GM10266 (cell line): ENCODE measurements around the gene CD33.

Source experiments
- DNase-seq: peaks from one replicate; pipeline ENCODE4 v3.0.0; 2012; ENCODE audit errors: extremely low spot score
- TF ChIP-seq, protein P1 (sequence below): IDR thresholded peaks from 2 replicates; pipeline ENCODE4 v1.5.1; 2012; ENCODE audit warnings: mild to moderate bottlenecking, low read depth; ENCODE audit not compliant: control insufficient read depth, insufficient read depth; ENCODE audit errors: missing control alignments

Gene CD33

DNA sequence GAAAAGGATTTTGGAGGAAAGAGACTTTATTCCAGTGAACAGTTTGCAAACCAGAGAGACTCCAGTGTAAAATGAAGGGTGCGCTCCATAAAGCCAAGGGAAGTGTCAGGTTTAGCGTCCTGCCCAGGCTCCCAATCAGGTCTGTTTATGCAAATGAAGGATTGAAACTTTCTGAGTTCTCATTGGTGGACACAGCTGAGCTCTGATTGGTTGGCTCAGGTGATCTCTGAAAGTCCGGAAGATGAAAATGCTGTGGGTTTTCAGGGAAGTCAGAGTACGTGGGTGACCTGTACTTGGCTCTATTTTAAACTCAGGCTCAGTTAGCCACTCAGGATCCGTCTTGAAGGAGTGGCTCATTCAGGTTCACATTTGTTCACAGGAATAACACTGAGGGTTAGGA is 28.7 kb upstream of the CD33 start:
- DNase-seq, result no peak
- TF ChIP-seq, protein P1, sequence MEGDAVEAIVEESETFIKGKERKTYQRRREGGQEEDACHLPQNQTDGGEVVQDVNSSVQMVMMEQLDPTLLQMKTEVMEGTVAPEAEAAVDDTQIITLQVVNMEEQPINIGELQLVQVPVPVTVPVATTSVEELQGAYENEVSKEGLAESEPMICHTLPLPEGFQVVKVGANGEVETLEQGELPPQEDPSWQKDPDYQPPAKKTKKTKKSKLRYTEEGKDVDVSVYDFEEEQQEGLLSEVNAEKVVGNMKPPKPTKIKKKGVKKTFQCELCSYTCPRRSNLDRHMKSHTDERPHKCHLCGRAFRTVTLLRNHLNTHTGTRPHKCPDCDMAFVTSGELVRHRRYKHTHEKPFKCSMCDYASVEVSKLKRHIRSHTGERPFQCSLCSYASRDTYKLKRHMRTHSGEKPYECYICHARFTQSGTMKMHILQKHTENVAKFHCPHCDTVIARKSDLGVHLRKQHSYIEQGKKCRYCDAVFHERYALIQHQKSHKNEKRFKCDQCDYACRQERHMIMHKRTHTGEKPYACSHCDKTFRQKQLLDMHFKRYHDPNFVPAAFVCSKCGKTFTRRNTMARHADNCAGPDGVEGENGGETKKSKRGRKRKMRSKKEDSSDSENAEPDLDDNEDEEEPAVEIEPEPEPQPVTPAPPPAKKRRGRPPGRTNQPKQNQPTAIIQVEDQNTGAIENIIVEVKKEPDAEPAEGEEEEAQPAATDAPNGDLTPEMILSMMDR, result no peak

- no peak for DNase-seq
- TF ChIP-seq, protein P1, result no peak
Measured at GRCh38 chr19:51198641-51199040, 26.2 kb upstream of the CD33 start.

DNA sequence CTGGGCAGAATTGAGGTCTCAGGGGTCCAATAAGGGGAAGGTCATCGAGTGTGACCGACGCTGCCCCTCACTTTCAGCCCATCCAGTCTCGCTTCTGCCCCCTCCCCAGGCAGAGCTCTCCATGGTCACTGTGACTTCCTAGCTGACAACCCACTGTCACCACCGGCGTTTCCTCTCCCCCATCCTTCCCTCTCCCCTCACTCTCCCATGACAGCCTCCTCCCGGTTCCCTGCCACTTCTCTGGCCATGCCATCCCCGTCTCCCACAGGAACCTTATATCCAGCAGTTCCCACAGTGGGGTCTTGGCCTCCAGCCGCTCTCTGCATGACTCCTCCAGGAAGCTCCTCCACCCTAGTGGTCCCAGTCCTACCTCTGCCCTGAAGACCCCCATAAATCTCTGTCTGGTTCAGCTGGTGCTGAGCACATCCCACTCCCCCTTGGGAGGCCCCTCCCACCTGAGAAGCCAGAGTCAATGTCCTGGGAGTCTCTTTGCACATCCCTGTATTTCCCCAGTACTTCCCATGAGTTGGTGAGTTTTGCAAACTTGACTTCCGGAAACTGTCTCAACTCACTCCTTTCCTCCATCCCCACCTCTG is 24.7 kb upstream of the CD33 start:
- DNase-seq, result no peak
- TF ChIP-seq, protein P1, result no peak

DNA sequence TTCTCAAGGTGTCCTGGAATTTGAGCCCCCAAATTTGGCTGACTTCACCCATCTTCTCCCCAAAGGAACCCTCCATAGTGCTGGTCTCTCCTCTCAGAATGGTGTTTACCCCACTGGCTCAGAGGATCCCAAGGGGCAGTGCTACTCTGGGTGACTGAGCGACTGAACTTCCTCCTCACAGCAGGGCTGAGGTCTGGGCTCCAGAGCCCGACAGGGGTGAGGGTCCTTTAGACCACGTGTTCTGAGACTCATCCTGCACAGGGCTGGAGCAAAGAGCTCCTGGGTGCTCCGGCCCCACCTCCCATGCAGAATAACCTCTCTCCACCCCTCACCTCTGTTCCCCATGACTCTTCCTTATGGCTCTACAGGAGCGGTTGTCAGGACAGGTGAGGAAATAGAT is 23.2 kb upstream of the CD33 start:
- no peak for DNase-seq
- TF ChIP-seq, protein P1, result no peak

GRCh38 chr19:51203916-51204315 is 21.0 kb upstream of the CD33 start:
- TF ChIP-seq, protein P1, result no peak
- DNase-seq, result no peak

GRCh38 chr19:51204321-51204720 is 20.6 kb upstream of the CD33 start:
- TF ChIP-seq, protein P1, result no peak
- no peak for DNase-seq

- TF ChIP-seq, protein P1, result no peak
- no peak for DNase-seq
Measured at GRCh38 chr19:51207747-51208146, 17.1 kb upstream of the CD33 start.
